Chondrocyte (in vitro differentiated cells): ENCODE measurements around the gene THBS1. TPM values are rescaled to one million over a fixed set of nuclear protein-coding genes. Genes with fewer than 3 reads are reported as not detected.

Experiments used
- DNase-seq: peaks from one replicate; pipeline ENCODE4 v3.0.0; 2021; ENCODE audit warnings: mixed read lengths, low spot score
- H3K27ac Mint-ChIP-seq: one replicate; pipeline ENCODE4 v1.8.0; 2021; ENCODE audit warnings: mild to moderate bottlenecking, moderate library complexity, mixed read lengths; ENCODE audit not compliant: unreplicated experiment
- H3K27me3 Mint-ChIP-seq: 2 replicates; pipeline ENCODE4 v1.8.0; 2021; ENCODE audit warnings: low read depth, mixed read lengths
- H3K36me3 Mint-ChIP-seq: 2 replicates; pipeline ENCODE4 v1.8.0; 2021; ENCODE audit warnings: low read depth, mixed read lengths
- H3K4me1 Mint-ChIP-seq: 2 replicates; pipeline ENCODE4 v1.8.0; 2021; ENCODE audit warnings: low read depth, mild to moderate bottlenecking, mixed read lengths
- H3K4me3 Mint-ChIP-seq: one replicate; pipeline ENCODE4 v1.8.0; 2021; ENCODE audit warnings: mild to moderate bottlenecking, moderate library complexity, mixed read lengths; ENCODE audit not compliant: unreplicated experiment
- H3K9me3 Mint-ChIP-seq: 2 replicates; pipeline ENCODE4 v1.8.0; 2021; ENCODE audit warnings: low read depth, mixed read lengths
- CTCF ChIP-seq: fragments of 200-600 bp; sonication (generic); IDR thresholded peaks from 2 replicates; pipeline ENCODE4 v1.5.0; 2021; ENCODE audit warnings: antibody characterized with exemption, mild to moderate bottlenecking, moderate library complexity
- total RNA-seq: library from RNA; stranded (reverse); gene quantifications from 3 replicates; pipeline ENCODE4 v1.2.1, GENCODE V29; 2021

THBS1 gene
- total RNA-seq, 1 donor from 2014 or later = 2,361 TPM

- TF ChIP-seq CTCF = no peak
- Mint-ChIP-seq H3K27me3 (no peaks in the 10 kb centered on the region), H3K27ac (no peak overlapping the region), H3K4me1 (peaks cover 46% of the 10 kb centered on the region), H3K9me3 (no peaks in the 10 kb centered on the region), H3K36me3 (no peaks in the 10 kb centered on the region), H3K4me3 (no peak overlapping the region)
- no peak for DNase-seq
Measured at GRCh38 chr15:39645138-39645975, 64.5 kb downstream of the THBS1 start.

- no peak for DNase-seq
- H3K36me3 Mint-ChIP-seq = no peaks in the 10 kb centered on the region
- H3K9me3 Mint-ChIP-seq = no peaks in the 10 kb centered on the region
- H3K27ac Mint-ChIP-seq = no peak overlapping the region
- no peaks in the 10 kb centered on the region for H3K27me3 Mint-ChIP-seq
- H3K4me3 Mint-ChIP-seq = no peak overlapping the region
- TF ChIP-seq CTCF = no peak
- peaks cover 41% of the 10 kb centered on the region for H3K4me1 Mint-ChIP-seq
Measured at GRCh38 chr15:39645976-39646257, 65.0 kb downstream of the THBS1 start.

- H3K36me3 Mint-ChIP-seq = no peaks in the 10 kb centered on the region
Measured at GRCh38 chr15:39646425-39646824, 65.5 kb downstream of the THBS1 start.

More at GRCh38 chr15:39646425-39646824, 65.5 kb downstream of the THBS1 start:
- TF ChIP-seq CTCF = no peak
- no peak overlapping the region for H3K4me3 Mint-ChIP-seq
- no peak overlapping the region for H3K27ac Mint-ChIP-seq
- no peak for DNase-seq
- H3K9me3 Mint-ChIP-seq = no peaks in the 10 kb centered on the region
- H3K27me3 Mint-ChIP-seq = no peaks in the 10 kb centered on the region
- H3K4me1 Mint-ChIP-seq = peaks cover 36% of the 10 kb centered on the region

Other genes with a start within 250 kb of the THBS1 start
- gene FSIP1, start 201.8 kb downstream of the THBS1 start, total RNA-seq = 0.40 to 2.9 TPM (median 0.79 TPM) in 3 replicates